MM.1S (cell line): ENCODE data around the gene TTYH3.

Experiments
- DNase-seq: peaks from one replicate; pipeline ENCODE4 v3.0.0-alpha.2; 2015
- H2AFZ ChIP-seq: fragments of 300-600 bp; sonication (generic); 2 replicates; pipeline ENCODE4 v1.6.0; 2016; ENCODE audit warnings: antibody characterized with exemption, low read length
- H3F3A ChIP-seq: fragments of 300-600 bp; sonication (generic); 2 replicates; pipeline ENCODE4 v1.6.1; 2016; ENCODE audit warnings: mild to moderate bottlenecking, antibody characterized with exemption, low read length, moderate library complexity, mixed read lengths; ENCODE audit not compliant: insufficient read depth
- H3K27ac ChIP-seq: fragments of 300-600 bp; sonication (generic); 2 replicates; pipeline ENCODE4 v1.5.1; 2016; ENCODE audit warnings: mild to moderate bottlenecking, low read length
- H3K27me3 ChIP-seq: fragments of 300-600 bp; sonication (generic); replicated peaks from 2 replicates; pipeline ENCODE4 v1.6.0; 2016; ENCODE audit warnings: low read length; ENCODE audit not compliant: insufficient read depth
- H3K36me3 ChIP-seq: fragments of 300-600 bp; sonication (generic); replicated peaks from 2 replicates; pipeline ENCODE4 v1.6.1; 2016; ENCODE audit warnings: mild to moderate bottlenecking, low read length, mixed read lengths; ENCODE audit not compliant: insufficient read depth
- H3K4me1 ChIP-seq: fragments of 300-600 bp; sonication (generic); 2 replicates; pipeline ENCODE4 v1.6.1; 2016; ENCODE audit warnings: low read length, mixed read lengths
- H3K4me2 ChIP-seq: fragments of 300-600 bp; sonication (generic); 2 replicates; pipeline ENCODE4 v1.6.0; 2016; ENCODE audit warnings: low read depth, low read length
- H3K4me3 ChIP-seq: fragments of 300-600 bp; sonication (generic); 2 replicates; pipeline ENCODE4 v1.5.1; 2016; ENCODE audit warnings: low read length, mixed read lengths
- H3K79me2 ChIP-seq: fragments of 300-600 bp; sonication (generic); 2 replicates; pipeline ENCODE4 v1.6.1; 2016; ENCODE audit warnings: mixed run types, low read length, mixed read lengths
- H3K9ac ChIP-seq: fragments of 300-600 bp; sonication (generic); 2 replicates; pipeline ENCODE4 v1.6.1; 2016; ENCODE audit warnings: low read length, mixed read lengths
- H3K9me2 ChIP-seq: fragments of 300-600 bp; sonication (generic); replicated peaks from 2 replicates; pipeline ENCODE4 v1.6.1; 2016; ENCODE audit warnings: mild to moderate bottlenecking, low read length, mixed read lengths; ENCODE audit not compliant: insufficient read depth
- H3K9me3 ChIP-seq: fragments of 300-600 bp; sonication (generic); replicated peaks from 2 replicates; pipeline ENCODE4 v1.6.1; 2016; ENCODE audit warnings: mild to moderate bottlenecking, low read length, mixed read lengths; ENCODE audit not compliant: insufficient read depth
- H4K20me1 ChIP-seq: fragments of 300-600 bp; sonication (generic); 2 replicates; pipeline ENCODE4 v1.6.1; 2016; ENCODE audit warnings: mild to moderate bottlenecking, low read length, moderate library complexity, mixed read lengths; ENCODE audit not compliant: insufficient read depth
- CTCF ChIP-seq: fragments of 300-600 bp; sonication (generic); IDR thresholded peaks from 2 replicates; pipeline ENCODE4 v1.5.1; 2016; ENCODE audit warnings: antibody characterized with exemption, low read length, mixed read lengths
- EZH2 ChIP-seq: fragments of 300-600 bp; sonication (generic); optimal IDR thresholded peaks from 2 replicates; pipeline ENCODE3; 2017; ENCODE audit warnings: low read depth, mild to moderate bottlenecking, antibody characterized with exemption, low read length, mixed read lengths
- EZH2phosphoT487 ChIP-seq: fragments of 300-600 bp; sonication (generic); IDR thresholded peaks from 2 replicates; pipeline ENCODE4 v1.6.1; 2018; ENCODE audit warnings: antibody characterized with exemption, low read length

The TTYH3 gene

DNA sequence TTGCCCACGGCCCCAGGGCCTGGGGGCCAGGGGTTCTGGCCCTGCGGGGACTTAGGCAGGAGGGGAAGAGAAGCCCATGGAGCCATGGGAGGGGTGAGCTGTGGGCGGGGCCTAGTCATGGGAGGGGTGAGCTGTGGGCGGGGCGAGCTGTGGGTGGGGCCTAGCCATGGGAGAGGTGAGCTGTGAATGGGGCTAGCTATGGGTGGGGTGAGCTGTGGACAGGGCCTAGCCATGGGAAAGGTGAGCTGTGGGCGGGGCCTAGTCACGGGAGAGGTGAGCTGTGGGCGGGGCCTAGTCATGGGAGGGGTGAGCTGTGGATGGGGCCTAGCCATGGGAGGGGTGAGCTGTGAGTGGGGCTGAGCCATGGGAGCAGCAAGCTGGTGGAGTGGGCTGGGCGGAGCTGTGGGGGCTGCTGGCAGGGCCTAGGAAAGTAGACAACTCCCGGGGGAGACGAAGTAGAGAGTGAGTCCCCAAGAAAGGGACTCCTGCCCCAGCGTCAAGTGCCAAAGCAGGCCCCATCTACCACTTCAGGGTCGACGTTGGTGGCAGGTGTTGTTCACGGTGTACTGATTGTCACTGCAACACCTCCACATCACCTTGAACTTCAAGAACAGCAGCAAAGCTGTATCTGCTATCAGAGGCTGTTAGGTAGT is 19.2 kb upstream of the TTYH3 start:
- Histone ChIP-seq H3K27me3 (peaks cover 21% of the 10 kb centered on the region; the same call in 1 of the 2 replicates), H3K9me3 (no peaks in the 10 kb centered on the region), H3K4me3 (no peak overlapping the region), H3K9me2 (no peaks in the 10 kb centered on the region), H3K79me2 (no peaks in the 10 kb centered on the region), H3K9ac (no peak overlapping the region), H3F3A (no peaks in the 10 kb centered on the region), H3K4me1 (no peaks in the 10 kb centered on the region), H2AFZ (no peak overlapping the region), H4K20me1 (no peaks in the 10 kb centered on the region), H3K4me2 (no peak overlapping the region), H3K27ac (no peak overlapping the region), H3K36me3 (no peaks in the 10 kb centered on the region)
- DNase-seq: no peak
- TF ChIP-seq EZH2phosphoT487: no peak
- TF ChIP-seq EZH2: no peak
- no peak for TF ChIP-seq CTCF

DNA sequence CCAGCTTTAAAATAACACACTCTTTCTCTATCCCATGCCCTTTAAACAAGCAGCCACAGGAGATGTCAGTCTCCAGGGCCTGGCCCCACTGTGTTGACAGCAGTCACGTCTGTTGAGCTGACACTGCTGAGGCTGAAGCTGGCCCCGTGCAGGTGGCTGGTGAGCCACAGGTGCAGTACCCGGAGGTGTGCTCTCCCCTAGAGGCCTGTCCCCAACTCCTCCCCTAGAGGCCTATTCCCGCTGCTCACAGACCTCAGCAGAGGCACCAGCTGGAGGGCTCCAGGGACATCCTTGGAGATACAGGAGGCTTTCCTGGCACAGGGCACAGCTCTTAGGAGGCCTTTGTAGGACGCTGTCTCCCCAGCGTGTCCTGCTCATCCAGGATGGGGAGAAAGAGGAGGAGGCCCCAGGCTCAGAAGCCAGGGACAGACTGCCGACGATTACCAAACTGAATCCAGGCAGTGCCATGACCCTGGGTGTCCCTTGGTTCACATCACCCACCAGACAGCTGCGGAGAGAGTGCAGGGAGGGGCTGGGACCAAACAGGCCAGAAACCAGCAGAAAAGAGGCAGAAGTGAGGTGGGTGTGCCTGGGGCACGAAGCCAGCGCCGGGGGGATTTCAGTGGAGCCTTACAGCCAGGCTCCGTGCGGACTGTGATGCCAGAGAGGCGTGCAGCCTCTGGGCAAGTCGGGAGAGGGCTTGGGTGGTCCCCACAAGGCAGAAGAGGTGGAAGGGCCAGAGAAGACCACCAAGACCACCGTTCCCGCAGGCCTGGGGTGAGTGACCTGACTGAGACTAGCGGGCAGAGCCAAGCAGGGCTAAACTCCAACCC is 18.5 kb upstream of the TTYH3 start:
- TF ChIP-seq EZH2phosphoT487 (no peak), EZH2 (no peak), CTCF (no peak)
- Histone ChIP-seq H4K20me1 (no peaks in the 10 kb centered on the region), H3K27ac (no peak overlapping the region), H3K79me2 (no peaks in the 10 kb centered on the region), H3K9me2 (no peaks in the 10 kb centered on the region), H3K4me2 (no peak overlapping the region), H3K27me3 (peaks cover 22% of the 10 kb centered on the region; the same call in 1 of the 2 replicates), H3F3A (no peaks in the 10 kb centered on the region), H3K9me3 (no peaks in the 10 kb centered on the region), H3K4me1 (no peaks in the 10 kb centered on the region), H3K36me3 (no peaks in the 10 kb centered on the region), H2AFZ (no peak overlapping the region), H3K9ac (no peak overlapping the region), H3K4me3 (no peak overlapping the region)
- peak; percentile 14 for DNase-seq

DNA sequence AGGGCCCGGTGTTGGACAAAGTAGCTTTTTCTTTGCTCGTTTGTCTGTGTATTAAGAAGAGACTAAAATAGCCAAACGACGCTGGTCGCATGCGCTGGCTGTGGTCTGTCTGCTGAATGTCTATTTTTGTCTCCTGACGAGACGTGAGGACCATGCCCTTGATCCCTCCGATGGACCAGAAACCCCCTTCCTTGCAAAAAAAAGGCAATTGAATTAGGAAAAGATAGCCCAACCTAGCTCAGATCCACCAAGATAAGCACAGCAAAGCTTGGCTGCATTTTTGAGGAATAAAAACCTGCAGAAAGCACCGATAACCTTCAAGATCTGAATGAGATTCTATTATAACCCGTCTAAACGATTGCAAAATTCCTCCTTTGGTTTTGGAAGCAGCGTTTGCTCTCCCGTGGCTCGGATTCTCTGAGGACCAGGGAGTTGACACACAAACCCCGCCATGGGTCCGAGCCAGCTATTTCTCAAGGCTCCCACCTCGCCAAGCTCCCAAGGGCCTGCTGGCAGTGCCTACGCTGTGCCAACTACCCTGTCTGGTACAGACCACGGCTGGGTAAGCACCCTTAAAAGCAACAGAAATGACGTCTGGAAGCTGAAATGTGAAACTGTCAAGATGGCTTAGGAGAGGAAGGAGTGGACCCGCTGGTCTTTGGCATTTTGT is 17.7 kb upstream of the TTYH3 start:
- no peak overlapping the region for H3K9ac ChIP-seq
- H3K27ac ChIP-seq: no peak overlapping the region
- no peaks in the 10 kb centered on the region for H3K79me2 ChIP-seq
- no peak overlapping the region for H3K4me2 ChIP-seq
- H3K4me1 ChIP-seq: no peaks in the 10 kb centered on the region
- no peaks in the 10 kb centered on the region for H3K9me2 ChIP-seq
- H2AFZ ChIP-seq: no peak overlapping the region
- no peaks in the 10 kb centered on the region for H4K20me1 ChIP-seq
- H3F3A ChIP-seq: no peaks in the 10 kb centered on the region
- peaks cover 29% of the 10 kb centered on the region for H3K27me3 ChIP-seq
- H3K9me3 ChIP-seq: no peaks in the 10 kb centered on the region
- TF ChIP-seq EZH2phosphoT487 (no peak), CTCF (no peak), EZH2 (no peak)
- no peak for DNase-seq
- no peak overlapping the region for H3K4me3 ChIP-seq
- H3K36me3 ChIP-seq: no peaks in the 10 kb centered on the region
